Measurements from ENCODE around the gene CAPZA1.
A peak's percentile ranks its signal among the peaks of the same experiment; 100 is the strongest.

Gene CAPZA1

DNA sequence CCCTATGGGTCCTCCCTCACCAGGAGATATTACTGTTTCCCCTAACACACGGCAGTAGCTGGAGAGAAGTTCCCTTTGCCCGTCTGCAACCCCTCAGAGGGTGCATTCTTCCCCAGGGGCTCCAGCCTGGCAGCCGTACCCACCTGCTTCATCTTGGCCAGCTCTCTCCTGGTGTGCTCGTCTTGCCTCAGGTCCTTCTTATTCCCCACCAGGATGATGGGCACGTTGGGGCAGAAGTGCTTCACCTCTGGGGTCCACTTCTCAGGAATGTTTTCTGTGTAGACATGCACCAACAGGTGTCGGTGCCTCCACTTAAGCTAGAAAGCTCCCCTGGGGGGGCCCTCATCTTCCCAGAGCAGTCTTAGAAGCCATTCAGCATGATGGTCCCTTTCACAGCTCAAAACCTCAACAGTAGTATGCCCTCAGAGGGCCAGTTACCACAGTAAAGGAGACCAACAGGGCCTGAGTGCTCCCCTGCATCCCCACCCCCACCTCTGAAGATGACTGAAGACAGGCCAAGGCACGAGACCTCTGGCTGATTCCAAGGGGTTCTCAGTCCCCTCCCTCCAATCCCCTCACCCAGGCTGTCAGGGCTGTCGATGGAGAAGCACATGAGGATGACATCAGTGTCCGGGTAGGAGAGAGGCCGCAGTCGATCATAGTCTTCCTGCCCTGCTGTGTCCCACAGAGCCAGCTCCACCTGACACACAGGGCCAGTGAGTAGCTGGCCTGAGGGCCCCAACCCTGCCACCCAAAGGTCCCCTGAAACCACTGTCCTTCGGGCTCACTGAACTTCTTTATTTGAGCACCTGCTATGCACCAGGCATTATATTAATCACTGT, 83.0 kb downstream of the CAPZA1 start:
- no peak for DNase-seq

- DNase-seq, result no peak
Measured at GRCh38 chr1:112703706-112704105, 84.1 kb downstream of the CAPZA1 start.

GRCh38 chr1:112704391-112704933, 84.8 kb downstream of the CAPZA1 start:
- DNase-seq, result no peak

DNA sequence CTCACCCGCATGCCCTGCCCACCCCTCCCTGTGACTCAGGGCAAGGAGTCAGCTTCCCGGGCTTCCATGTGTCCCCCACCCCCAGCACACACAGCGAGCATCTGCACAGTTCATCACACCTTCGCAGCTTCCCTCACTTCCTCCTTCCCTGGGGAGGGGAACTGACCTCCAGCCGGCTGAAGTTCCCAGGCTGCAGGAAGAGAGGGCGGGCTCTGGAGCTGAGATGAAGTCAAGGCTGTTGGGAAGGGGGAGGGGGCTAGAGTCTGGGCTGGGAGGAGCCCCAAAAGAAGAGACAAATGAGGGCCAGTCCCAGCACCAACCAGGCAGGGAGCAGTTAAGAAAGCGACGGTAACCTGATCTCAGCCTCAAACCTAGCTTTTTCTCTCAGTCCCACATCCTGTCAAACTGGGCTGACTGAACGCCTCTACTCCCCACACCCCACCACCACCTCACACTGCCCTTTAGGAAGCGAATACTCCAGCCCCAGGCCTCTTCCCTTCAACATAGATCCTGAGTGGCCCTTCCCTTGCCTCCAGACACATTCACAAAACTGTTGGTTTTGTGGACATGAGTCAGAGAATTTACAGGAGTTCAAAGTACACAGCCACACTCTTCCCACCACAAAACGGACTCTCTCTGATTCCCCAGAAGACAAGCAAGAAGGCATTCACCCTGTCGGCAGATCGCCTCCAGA, 85.4 kb downstream of the CAPZA1 start:
- peak; percentile 75 for DNase-seq

- peak; percentile 80 for DNase-seq
Measured at GRCh38 chr1:112706505-112707220, 87.0 kb downstream of the CAPZA1 start, which contains the start of gene RHOC. Gene RHOC, minus strand, starts transcription at chr1:112707127. Its CDS starts 3,328 bp downstream, at chr1:112703799.

- DNase-seq, result peak; percentile 86
Measured at GRCh38 chr1:112707221-112708001, 87.8 kb downstream of the CAPZA1 start.

- DNase-seq, result no peak
Measured at GRCh38 chr1:112708002-112708448, 88.4 kb downstream of the CAPZA1 start.

GRCh38 chr1:112708489-112708888, 88.9 kb downstream of the CAPZA1 start:
- DNase-seq, result no peak

DNA sequence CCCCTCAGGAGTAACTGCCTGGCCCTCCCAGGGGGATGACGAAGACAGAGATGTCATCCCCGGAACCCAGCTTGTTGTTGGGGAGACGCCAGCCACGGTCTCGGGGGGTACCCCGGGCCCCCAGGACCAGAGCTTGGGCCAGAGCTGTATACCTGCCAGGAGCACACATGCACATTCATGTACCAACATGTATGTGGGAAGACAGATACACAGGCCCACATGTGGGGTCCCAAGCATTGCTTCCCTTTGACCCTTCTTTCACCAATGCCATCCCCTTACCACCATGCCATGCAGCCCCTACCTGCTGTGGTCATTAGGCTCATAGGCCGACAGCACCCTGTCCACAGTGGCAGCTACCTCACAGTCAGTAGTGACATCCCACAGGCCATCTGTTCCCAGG, 90.5 kb downstream of the CAPZA1 start:
- DNase-seq, result no peak

- DNase-seq, result no peak
Measured at GRCh38 chr1:112710586-112710985, 91.0 kb downstream of the CAPZA1 start.

- DNase-seq, result peak; percentile 10
Measured at GRCh38 chr1:112711041-112711440, 91.4 kb downstream of the CAPZA1 start.

DNA sequence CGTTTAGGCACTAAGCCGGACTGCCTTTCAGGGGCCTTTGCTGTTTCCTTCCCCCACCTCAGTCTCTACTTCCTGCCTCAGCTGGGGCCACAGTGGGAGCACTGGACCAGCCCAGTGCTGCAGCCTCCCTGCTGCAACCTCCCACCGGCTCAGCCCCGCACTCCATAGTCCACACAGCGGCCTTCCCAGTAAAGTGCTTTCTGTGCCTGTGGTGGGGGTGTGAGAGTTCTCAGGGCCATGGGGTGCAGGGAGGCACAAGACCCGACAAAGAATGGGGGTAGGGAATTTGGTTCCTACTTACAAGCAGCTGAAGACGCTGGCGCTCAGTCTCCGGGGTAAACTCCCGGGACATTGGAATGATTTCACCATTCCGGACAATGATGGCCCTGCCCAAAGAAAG, 92.0 kb downstream of the CAPZA1 start:
- DNase-seq, result no peak

- no peak for DNase-seq
Measured at GRCh38 chr1:112712191-112712590, 92.6 kb downstream of the CAPZA1 start.

GRCh38 chr1:112712701-112713128, 93.1 kb downstream of the CAPZA1 start:
- no peak for DNase-seq

- no peak for DNase-seq
Measured at GRCh38 chr1:112713466-112714312, 94.1 kb downstream of the CAPZA1 start.

DNA sequence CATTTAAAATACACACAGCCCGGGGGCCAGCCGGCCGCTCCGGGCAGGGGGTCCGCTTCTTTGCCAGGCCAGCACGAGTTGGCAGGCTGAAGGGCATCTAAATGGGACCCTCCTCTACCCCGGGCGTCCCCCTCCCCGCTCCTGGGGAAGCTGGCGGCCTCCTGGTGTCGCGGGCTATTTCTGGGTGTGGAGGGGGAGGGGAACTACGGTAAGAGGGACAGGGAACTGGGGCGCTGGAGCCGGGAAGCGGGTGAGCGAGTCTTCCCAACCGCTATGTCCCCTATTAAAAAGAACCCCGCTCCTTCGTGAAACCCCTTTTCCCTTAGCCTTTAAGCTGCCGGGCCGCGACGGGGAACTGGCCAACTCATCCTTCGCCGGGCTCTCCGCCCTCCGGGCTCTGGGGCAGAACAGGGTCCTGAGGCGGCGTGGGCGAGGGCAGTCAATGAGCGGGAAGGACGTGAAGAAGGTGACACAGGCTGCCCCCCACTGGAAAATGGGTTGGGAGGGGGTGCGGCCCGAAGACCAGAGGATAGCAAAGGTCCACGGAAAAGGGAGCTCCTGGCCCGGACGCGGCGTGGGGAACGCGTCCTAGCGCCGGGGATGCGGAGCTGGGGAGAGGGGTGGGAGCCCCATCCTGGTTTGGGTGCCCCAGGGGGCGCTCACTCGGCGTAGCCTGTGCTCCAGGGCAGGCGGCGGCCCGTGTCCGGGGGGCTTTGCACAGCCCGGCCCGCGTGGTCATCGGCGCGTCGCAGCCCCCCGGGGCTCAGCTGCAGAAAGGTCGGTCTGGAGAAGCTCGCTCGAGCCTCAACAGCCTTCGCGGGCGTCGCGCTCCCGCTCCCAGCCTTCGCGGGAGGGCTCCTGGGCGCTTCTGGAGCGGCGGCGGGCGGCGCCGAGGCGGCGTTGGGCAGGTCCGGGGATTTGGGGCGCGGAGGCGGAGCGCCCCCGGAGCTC, 95.0 kb downstream of the CAPZA1 start:
- DNase-seq, result peak; percentile 22

- DNase-seq, result peak; percentile 90
Measured at GRCh38 chr1:112715264-112716053, 95.8 kb downstream of the CAPZA1 start, which contains the start of gene PPM1J. Gene PPM1J, minus strand, starts transcription at chr1:112715332. Its CDS starts 31 bp downstream, at chr1:112715301.

- DNase-seq, result peak; percentile 79
Measured at GRCh38 chr1:112716133-112716720, 96.6 kb downstream of the CAPZA1 start.

Data from NCI-H146 (cell line).